Inferior parietal cortex (tissue), 1 donor: ENCODE results near the gene PLEKHH1.

Experiments used
- DNase-seq: peaks from one replicate; pipeline ENCODE4 v3.0.0-alpha.2; 2016; ENCODE audit errors: extremely low spot score

PLEKHH1 gene

GRCh38 chr14:67630186-67630585, 97.1 kb downstream of the PLEKHH1 start:
- no peak for DNase-seq

- no peak for DNase-seq
Measured at GRCh38 chr14:67630938-67631337, 97.8 kb downstream of the PLEKHH1 start.

- DNase-seq: no peak
Measured at GRCh38 chr14:67633451-67634147, 100.5 kb downstream of the PLEKHH1 start.

GRCh38 chr14:67636361-67636919, 103.3 kb downstream of the PLEKHH1 start:
- DNase-seq: no peak

GRCh38 chr14:67638642-67639041, 105.6 kb downstream of the PLEKHH1 start:
- no peak for DNase-seq
